ENCODE measurements around the gene KPTN. TPM values are rescaled to one million over a fixed set of nuclear protein-coding genes. Genes with fewer than 3 reads are reported as not detected.

KPTN gene
- total and polyA plus RNA-seq, 2 experiments from 2014 or later, result 10.4 to 20.6 TPM

DNA sequence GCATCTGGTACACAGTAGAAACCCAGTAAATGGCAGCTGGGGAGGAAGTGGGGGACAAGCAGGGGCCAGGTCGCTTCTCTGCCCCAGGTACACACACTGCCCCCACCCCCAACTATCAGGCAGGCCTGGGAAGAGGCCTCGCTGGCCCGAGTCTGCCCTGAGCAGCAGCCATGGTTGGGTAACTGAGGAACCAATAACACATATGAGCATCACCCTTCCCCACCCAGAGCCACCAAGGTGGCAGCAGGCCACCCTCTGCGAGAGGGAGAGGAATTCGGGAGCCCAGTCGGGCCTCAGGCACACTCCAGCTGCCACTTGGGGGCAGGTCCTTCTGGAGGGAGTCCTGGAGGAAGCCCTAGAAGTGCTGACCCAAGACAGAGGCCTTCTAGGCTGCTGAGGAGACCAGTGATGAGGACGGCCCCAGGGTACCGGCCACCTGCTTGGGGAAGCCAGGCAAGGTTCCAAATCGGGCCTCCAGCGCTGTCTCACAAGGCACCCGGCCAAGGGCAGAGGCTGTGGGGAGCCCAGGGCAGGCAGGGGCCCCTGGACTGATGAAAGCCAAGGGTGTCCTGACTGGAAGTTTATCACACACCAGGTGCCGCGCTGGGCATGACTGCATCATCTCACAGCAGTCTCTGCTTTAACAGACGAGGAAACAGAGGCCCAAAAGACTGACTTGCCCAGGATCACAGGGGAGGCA, 14.0 kb upstream of the KPTN start:
- Histone ChIP-seq H3K27me3 (no peaks in the 10 kb centered on the region), H3K36me3 (no peaks in the 10 kb centered on the region), H3K27ac (peak overlapping the region; percentile 66), H3K4me1 (ENCODE audit: low read depth) (peaks cover 5% of the 10 kb centered on the region), H3K9me3 (ENCODE audit: low read depth) (no peaks in the 10 kb centered on the region), H3K4me3 (no peak overlapping the region)
- TF ChIP-seq, protein P1, sequence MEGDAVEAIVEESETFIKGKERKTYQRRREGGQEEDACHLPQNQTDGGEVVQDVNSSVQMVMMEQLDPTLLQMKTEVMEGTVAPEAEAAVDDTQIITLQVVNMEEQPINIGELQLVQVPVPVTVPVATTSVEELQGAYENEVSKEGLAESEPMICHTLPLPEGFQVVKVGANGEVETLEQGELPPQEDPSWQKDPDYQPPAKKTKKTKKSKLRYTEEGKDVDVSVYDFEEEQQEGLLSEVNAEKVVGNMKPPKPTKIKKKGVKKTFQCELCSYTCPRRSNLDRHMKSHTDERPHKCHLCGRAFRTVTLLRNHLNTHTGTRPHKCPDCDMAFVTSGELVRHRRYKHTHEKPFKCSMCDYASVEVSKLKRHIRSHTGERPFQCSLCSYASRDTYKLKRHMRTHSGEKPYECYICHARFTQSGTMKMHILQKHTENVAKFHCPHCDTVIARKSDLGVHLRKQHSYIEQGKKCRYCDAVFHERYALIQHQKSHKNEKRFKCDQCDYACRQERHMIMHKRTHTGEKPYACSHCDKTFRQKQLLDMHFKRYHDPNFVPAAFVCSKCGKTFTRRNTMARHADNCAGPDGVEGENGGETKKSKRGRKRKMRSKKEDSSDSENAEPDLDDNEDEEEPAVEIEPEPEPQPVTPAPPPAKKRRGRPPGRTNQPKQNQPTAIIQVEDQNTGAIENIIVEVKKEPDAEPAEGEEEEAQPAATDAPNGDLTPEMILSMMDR (IDR thresholded peaks at IDR 0.05; ENCODE audit: low read depth, low read length), result no peak
- DNase-seq (ENCODE audit: low read depth in 1 of 2, low spot score in 1 of 2), result no peak

DNA sequence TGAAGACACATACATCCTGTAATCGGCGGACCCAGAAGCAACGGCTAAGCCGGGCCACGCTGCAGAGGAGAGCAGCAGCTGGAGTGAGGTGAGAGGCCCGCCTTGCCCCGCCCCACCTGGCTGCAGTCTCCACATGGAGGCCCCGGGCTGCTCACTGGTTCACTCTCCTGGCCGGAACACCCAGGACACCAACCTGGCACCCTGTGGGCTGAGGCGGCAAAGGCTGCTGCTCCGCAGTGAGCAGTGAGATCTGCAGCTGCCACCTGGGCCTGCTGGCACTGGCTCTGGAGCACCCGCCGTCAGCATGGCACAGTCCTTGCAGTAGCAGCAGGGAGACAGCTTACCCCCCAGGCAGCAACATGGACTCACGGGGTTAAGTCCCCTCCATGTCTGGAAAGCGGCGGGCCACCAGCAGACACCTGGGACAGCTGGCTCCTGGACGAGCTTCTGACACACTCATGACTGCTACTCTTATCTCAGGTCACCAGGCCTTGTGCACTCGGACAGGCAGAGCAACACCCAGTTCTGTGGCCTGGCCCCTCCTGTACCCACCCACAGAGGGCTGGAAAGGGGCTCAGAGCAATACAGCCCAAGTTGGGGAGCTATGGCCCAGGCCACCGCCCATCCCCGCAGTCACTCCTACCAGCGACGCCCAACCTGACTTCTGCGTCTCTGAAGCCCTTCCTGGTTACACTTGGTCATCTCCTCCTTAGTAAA, 13.2 kb upstream of the KPTN start:
- DNase-seq (ENCODE audit: low read depth in 1 of 2, low spot score in 1 of 2), result no peak
- Histone ChIP-seq H3K9me3 (ENCODE audit: low read depth) (no peaks in the 10 kb centered on the region), H3K4me3 (no peak overlapping the region), H3K27me3 (no peaks in the 10 kb centered on the region), H3K4me1 (ENCODE audit: low read depth) (peaks cover 5% of the 10 kb centered on the region), H3K27ac (peak overlapping the region; percentile 66), H3K36me3 (no peaks in the 10 kb centered on the region)
- TF ChIP-seq, protein P1 (IDR thresholded peaks at IDR 0.05; ENCODE audit: low read depth, low read length), result no peak

DNA sequence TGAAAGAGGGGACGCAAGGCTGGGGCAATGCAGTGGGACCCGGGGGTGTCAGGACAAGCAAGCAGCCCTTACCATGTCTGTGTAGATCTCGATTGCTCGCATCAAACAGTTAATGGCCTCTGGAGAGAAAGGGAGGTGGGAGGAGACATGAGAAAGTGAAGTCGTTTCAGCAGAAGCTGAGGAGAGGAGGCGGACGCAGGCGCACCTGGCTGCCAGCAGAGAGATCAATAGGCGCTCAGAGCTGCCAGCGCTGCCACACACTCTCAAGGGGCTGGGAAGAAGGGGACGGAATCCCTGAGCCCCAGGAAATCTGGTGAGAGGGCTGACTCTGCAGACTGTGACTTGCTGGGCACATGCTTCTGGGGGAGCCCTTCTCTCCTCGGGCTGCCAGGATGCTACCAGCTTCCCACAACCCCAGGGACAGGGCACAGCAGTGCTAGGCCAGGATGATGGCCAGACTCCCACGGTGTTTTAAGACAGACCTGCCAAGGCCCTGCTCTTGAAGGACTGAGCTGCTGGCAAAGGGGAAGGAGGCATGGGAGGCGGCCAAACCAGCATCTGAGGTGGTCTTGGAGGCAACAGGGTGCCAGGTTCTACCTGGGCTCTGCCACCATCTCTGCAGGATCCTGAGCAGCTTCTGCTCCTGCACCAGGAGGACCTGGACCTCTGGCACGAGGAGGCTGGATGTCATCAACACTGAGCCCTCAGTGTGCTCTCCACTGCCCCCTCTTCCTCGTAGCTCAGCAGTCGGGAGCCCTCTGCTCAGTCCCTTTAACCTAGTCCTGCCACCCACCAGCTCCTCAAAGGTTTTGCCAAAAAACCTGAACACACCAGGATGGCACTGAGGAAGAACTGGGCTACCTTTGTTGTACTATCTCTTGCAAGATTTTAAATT, 11.7 kb upstream of the KPTN start:
- no peak for DNase-seq (ENCODE audit: low read depth in 1 of 2, low spot score in 1 of 2)
- no peaks in the 10 kb centered on the region for H3K9me3 ChIP-seq (ENCODE audit: low read depth)
- no peak overlapping the region for H3K4me3 ChIP-seq
- no peaks in the 10 kb centered on the region for H3K36me3 ChIP-seq
- H3K4me1 ChIP-seq (ENCODE audit: low read depth), result peaks cover 5% of the 10 kb centered on the region
- TF ChIP-seq, protein P1 (IDR thresholded peaks at IDR 0.05; ENCODE audit: low read depth, low read length), result no peak
- no peak overlapping the region for H3K27ac ChIP-seq
- no peaks in the 10 kb centered on the region for H3K27me3 ChIP-seq

DNA sequence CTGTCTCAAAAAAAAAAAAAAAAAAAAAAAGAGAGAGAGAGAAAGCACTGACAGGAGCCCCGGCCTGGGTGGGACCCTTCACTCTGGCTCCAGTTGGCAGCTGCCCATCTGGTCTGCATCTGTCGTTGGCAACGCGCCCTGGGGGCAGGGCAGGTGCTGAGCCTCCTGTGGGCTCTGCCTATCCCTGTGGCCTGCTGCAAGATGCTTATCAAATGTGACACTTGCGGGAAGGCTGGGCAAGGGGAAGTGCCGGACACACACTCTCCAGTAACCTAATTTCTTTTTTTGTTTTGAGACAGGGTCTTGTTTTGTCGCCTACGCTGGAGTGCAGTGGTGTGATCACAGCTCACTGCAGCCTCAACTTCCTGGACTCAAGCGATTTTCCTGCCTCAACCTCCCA, 10.7 kb upstream of the KPTN start:
- DNase-seq (ENCODE audit: low read depth in 1 of 2, low spot score in 1 of 2), result no peak
- Histone ChIP-seq H3K4me1 (ENCODE audit: low read depth) (peaks cover 5% of the 10 kb centered on the region), H3K4me3 (no peak overlapping the region), H3K27me3 (no peaks in the 10 kb centered on the region), H3K36me3 (no peaks in the 10 kb centered on the region), H3K27ac (no peak overlapping the region), H3K9me3 (ENCODE audit: low read depth) (no peaks in the 10 kb centered on the region)
- TF ChIP-seq, protein P1 (IDR thresholded peaks at IDR 0.05; ENCODE audit: low read depth, low read length), result no peak

DNA sequence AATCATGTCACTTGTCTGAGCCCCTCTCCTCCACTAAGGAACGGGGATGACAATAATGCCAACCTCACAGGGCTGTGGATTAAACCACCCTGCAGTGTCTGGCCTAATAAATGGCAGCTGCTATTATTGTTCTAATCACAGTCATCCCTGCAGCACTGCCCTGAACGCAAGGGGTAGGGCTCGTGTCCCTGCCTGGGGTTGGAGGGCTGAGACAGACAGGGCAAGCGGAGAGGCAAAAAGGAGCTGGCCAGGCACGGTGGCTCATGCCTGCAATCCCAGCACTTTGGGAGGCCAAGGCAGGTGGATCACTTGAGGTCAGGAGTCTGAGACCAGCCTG, 10.2 kb upstream of the KPTN start:
- H3K4me3 ChIP-seq, result no peak overlapping the region
- peaks cover 2% of the 10 kb centered on the region for H3K36me3 ChIP-seq
- no peaks in the 10 kb centered on the region for H3K9me3 ChIP-seq (ENCODE audit: low read depth)
- H3K27ac ChIP-seq, result no peak overlapping the region
- DNase-seq (ENCODE audit: low read depth in 1 of 2, low spot score in 1 of 2), result no peak
- TF ChIP-seq, protein P1 (IDR thresholded peaks at IDR 0.05; ENCODE audit: low read depth, low read length), result no peak
- peaks cover 5% of the 10 kb centered on the region for H3K4me1 ChIP-seq (ENCODE audit: low read depth)
- no peaks in the 10 kb centered on the region for H3K27me3 ChIP-seq

All from cardiac muscle cell (in vitro differentiated cells and primary cell).